Fibroblast of lung (primary cell): ENCODE data around the gene NEK10. TPM values are rescaled to one million over a fixed set of nuclear protein-coding genes. Genes with fewer than 3 reads are reported as not detected.

Experiments
- DNase-seq, 2 donors: peaks; one replicate each; pipeline versions ENCODE4 v3.0.0 to v3.0.0-alpha.2; 2010; ENCODE audit warnings: low read depth in 2 of 2
- H2AFZ ChIP-seq: 2 replicates; pipeline ENCODE4 v1.5.1; 2012; ENCODE audit warnings: low read length, control low read depth, inconsistent platforms
- H3K27ac ChIP-seq: 2 replicates; pipeline ENCODE4 v1.5.1; 2011; ENCODE audit warnings: low read length, control low read depth; ENCODE audit not compliant: insufficient read depth
- H3K27me3 ChIP-seq: 2 replicates; pipeline ENCODE4 v1.5.1; 2011; ENCODE audit warnings: mild to moderate bottlenecking, low read length; ENCODE audit not compliant: control insufficient read depth, insufficient read depth
- H3K36me3 ChIP-seq: 2 replicates; pipeline ENCODE4 v1.5.1; 2011; ENCODE audit warnings: low read length; ENCODE audit not compliant: control insufficient read depth, insufficient read depth
- H3K4me1 ChIP-seq: 2 replicates; pipeline ENCODE4 v1.5.1; 2011; ENCODE audit warnings: low read length; ENCODE audit not compliant: control insufficient read depth, insufficient read depth; ENCODE audit errors: extremely low read depth
- H3K4me2 ChIP-seq: 2 replicates; pipeline ENCODE4 v1.5.1; 2011; ENCODE audit warnings: low read length, control low read depth; ENCODE audit not compliant: insufficient read depth; ENCODE audit errors: extremely low read depth
- H3K4me3 ChIP-seq, 4 experiments: fragments of 200-600 bp in 1 of 4; sonication (generic) in 1 of 4; replicated peaks in 1 of 4; 2 replicates each; pipeline ENCODE4 v1.5.1; 2011 to 2016; ENCODE audit warnings: low read length in 4 of 4, low read depth in 3 of 4, mild to moderate bottlenecking in 3 of 4, control low read depth in 2 of 4, inconsistent platforms in 1 of 4, mixed read lengths in 1 of 4; ENCODE audit not compliant: insufficient read depth in 1 of 4; ENCODE audit errors: control extremely low read depth in 1 of 4
- H3K79me2 ChIP-seq: 2 replicates; pipeline ENCODE4 v1.5.1; 2012; ENCODE audit warnings: mild to moderate bottlenecking, low read length, inconsistent platforms; ENCODE audit not compliant: control insufficient read depth, insufficient read depth
- H3K9ac ChIP-seq: 2 replicates; pipeline ENCODE4 v1.5.1; 2011; ENCODE audit warnings: mild to moderate bottlenecking, low read length, control low read depth; ENCODE audit not compliant: insufficient read depth
- H3K9me3 ChIP-seq: 2 replicates; pipeline ENCODE4 v1.5.1; 2012; ENCODE audit warnings: low read depth, low read length; ENCODE audit not compliant: control insufficient read depth, insufficient read depth
- H4K20me1 ChIP-seq: 2 replicates; pipeline ENCODE4 v1.5.1; 2011; ENCODE audit warnings: low read length; ENCODE audit not compliant: control insufficient read depth, insufficient read depth; ENCODE audit errors: extremely low read depth
- CTCF ChIP-seq, 2 donors: IDR thresholded peaks in 1 of 2; conservative IDR thresholded peaks in 1 of 2; 1 replicate in 1 of 2; 2 replicates in 1 of 2; pipeline ENCODE4 v1.5.1; 2011 to 2012; ENCODE audit warnings: low read length in 2 of 2, control low read depth in 1 of 2, inconsistent platforms in 1 of 2, low read depth in 1 of 2, mild to moderate bottlenecking in 1 of 2
- EZH2 ChIP-seq: IDR thresholded peaks from 2 replicates; pipeline ENCODE4 v1.5.1; 2012; ENCODE audit warnings: low read length, control low read depth, mild to moderate bottlenecking; ENCODE audit errors: missing control alignments
- polyA plus RNA-seq, 2 donors: library from polyadenylated mRNA; depleted of rRNA in 1 of 2; stranded (reverse) in 1 of 2; unstranded in 1 of 2; fragments of >200 nt; gene quantifications; 2 replicates each; pipeline ENCODE4 v1.2.1, GENCODE V29; 2011 to 2012; ENCODE audit warnings: missing spikeins in 1 of 2
- total RNA-seq: library from RNA; depleted of rRNA; stranded (reverse); fragments of >200 nt; gene quantifications from 2 replicates; pipeline ENCODE4 v1.2.1, GENCODE V29; 2014

NEK10 gene
- total and polyA plus RNA-seq, 2 donors (not counting 1 experiment from before 2014, with no cell fraction given), result 1.4 to 23.0 TPM

GRCh38 chr3:27376109-27376772, 7.1 kb upstream of the NEK10 start:
- no peaks in the 10 kb centered on the region for H4K20me1 ChIP-seq
- no peaks in the 10 kb centered on the region for H3K4me1 ChIP-seq
- no peaks in the 10 kb centered on the region for H3K27me3 ChIP-seq
- no peak overlapping the region for H3K4me3 ChIP-seq
- no peak for TF ChIP-seq CTCF (conservative IDR thresholded peaks at IDR 0.05 in 1 of 2, IDR thresholded peaks at IDR 0.05 in 1 of 2; ENCODE audit: low read depth in 1 of 2, low read length in 2 of 2)
- no peak for TF ChIP-seq EZH2
- H3K79me2 ChIP-seq, result no peaks in the 10 kb centered on the region
- no peak overlapping the region for H3K27ac ChIP-seq
- H3K9me3 ChIP-seq, result no peaks in the 10 kb centered on the region
- no peak overlapping the region for H3K9ac ChIP-seq
- no peak for DNase-seq
- no peaks in the 10 kb centered on the region for H3K36me3 ChIP-seq
- no peak overlapping the region for H3K4me2 ChIP-seq
- no peak overlapping the region for H2AFZ ChIP-seq

- TF ChIP-seq EZH2, result no peak
- TF ChIP-seq CTCF (conservative IDR thresholded peaks at IDR 0.05 in 1 of 2, IDR thresholded peaks at IDR 0.05 in 1 of 2; ENCODE audit: low read depth in 1 of 2, low read length in 2 of 2), result no peak
- Histone ChIP-seq H3K4me2 (no peak overlapping the region), H3K36me3 (no peaks in the 10 kb centered on the region), H3K9ac (no peak overlapping the region), H3K27me3 (no peaks in the 10 kb centered on the region), H4K20me1 (no peaks in the 10 kb centered on the region), H2AFZ (no peak overlapping the region), H3K27ac (no peak overlapping the region), H3K4me3 (no peak overlapping the region), H3K79me2 (no peaks in the 10 kb centered on the region), H3K9me3 (no peaks in the 10 kb centered on the region), H3K4me1 (no peaks in the 10 kb centered on the region)
- DNase-seq, result no peak
These were observed 3.1 kb downstream of the NEK10 start for GRCh38 chr3:27366062-27366591.

- peak; percentile 11 to 34 for DNase-seq
- TF ChIP-seq EZH2 (no peak), CTCF (conservative IDR thresholded peaks at IDR 0.05 in 1 of 2, IDR thresholded peaks at IDR 0.05 in 1 of 2; ENCODE audit: low read depth in 1 of 2, low read length in 2 of 2) (no peak)
- H3K27ac ChIP-seq, result no peak overlapping the region
These were observed 8.8 kb downstream of the NEK10 start for GRCh38 chr3:27360113-27361078.

More at GRCh38 chr3:27360113-27361078, 8.8 kb downstream of the NEK10 start:
- Histone ChIP-seq H3K9me3 (no peaks in the 10 kb centered on the region), H3K36me3 (no peaks in the 10 kb centered on the region), H2AFZ (no peak overlapping the region), H3K9ac (no peak overlapping the region), H3K79me2 (no peaks in the 10 kb centered on the region), H3K4me1 (peaks cover 6% of the 10 kb centered on the region), H3K4me2 (no peak overlapping the region), H4K20me1 (no peaks in the 10 kb centered on the region), H3K27me3 (no peaks in the 10 kb centered on the region), H3K4me3 (no peak overlapping the region)
